Stimulated activated CD8-positive, alpha-beta memory T cell treated with anti-CD3 and anti-CD28 coated beads, Interleukin-4, amount 100 ng/mL, for 4 hours (primary cell): ENCODE data around the gene SFXN5.

Experiments used
- DNase-seq, 2 donors: peaks; one replicate each; pipeline ENCODE4 v3.0.0-alpha.2; 2020; ENCODE audit warnings: low read depth in 2 of 2, low spot score in 1 of 2

SFXN5 gene

GRCh38 chr2:73021371-73022010 lies 50.0 kb downstream of the SFXN5 start:
- DNase-seq: no peak

GRCh38 chr2:73020657-73021370 lies 50.7 kb downstream of the SFXN5 start:
- DNase-seq: no peak

- no peak for DNase-seq
Measured at GRCh38 chr2:73020306-73020656, 51.2 kb downstream of the SFXN5 start.

GRCh38 chr2:73018188-73018825 lies 53.2 kb downstream of the SFXN5 start:
- DNase-seq: no peak

- no peak for DNase-seq
Measured at GRCh38 chr2:73013936-73014335, 57.6 kb downstream of the SFXN5 start.

- no peak for DNase-seq
Measured at GRCh38 chr2:73009177-73009839, 62.2 kb downstream of the SFXN5 start.

- no peak for DNase-seq
Measured at GRCh38 chr2:73008766-73009135, 62.8 kb downstream of the SFXN5 start.

GRCh38 chr2:73007991-73008765 lies 63.3 kb downstream of the SFXN5 start:
- no peak for DNase-seq

GRCh38 chr2:73006969-73007710 lies 64.4 kb downstream of the SFXN5 start:
- no peak for DNase-seq

- DNase-seq: no peak
Measured at GRCh38 chr2:73004889-73005596, 66.5 kb downstream of the SFXN5 start.

- DNase-seq: no peak
Measured at GRCh38 chr2:73004466-73004865, 67.0 kb downstream of the SFXN5 start.

GRCh38 chr2:73003027-73003426 lies 68.5 kb downstream of the SFXN5 start:
- no peak for DNase-seq

- no peak for DNase-seq
Measured at GRCh38 chr2:73000808-73001570, 70.5 kb downstream of the SFXN5 start.

- no peak for DNase-seq
Measured at GRCh38 chr2:72999729-73000725, 71.5 kb downstream of the SFXN5 start.

GRCh38 chr2:72998724-72999123 lies 72.8 kb downstream of the SFXN5 start:
- no peak for DNase-seq

- no peak for DNase-seq
Measured at GRCh38 chr2:72998234-72998651, 73.3 kb downstream of the SFXN5 start.

GRCh38 chr2:72996117-72996502 lies 75.4 kb downstream of the SFXN5 start:
- DNase-seq: no peak
